Activated B cell treated with CpG ODN at 0.5 μM for 24 hours (primary cell): Measurements from ENCODE around the gene NFATC4. TPM values are rescaled to one million over a fixed set of nuclear protein-coding genes. Genes with fewer than 3 reads are reported as not detected.

ENCODE experiments used
- ATAC-seq: fragments of 200-7000 bp; cut with Tn5 transposase; one replicate; pipeline ENCODE4 v1.10.0; 2021; ENCODE audit warnings: low read depth, mild to moderate bottlenecking, moderate library complexity
- CTCF ChIA-PET: fragments of 350-600 bp; sonication (Branson Sonifier 250); formaldehyde crosslinking; loops from one replicate; lab custom pipeline; 2021; ENCODE audit warnings: antibody characterized with exemption; lab: Charles Lee
- POLR2A ChIA-PET: fragments of 350-600 bp; sonication (Branson Sonifier 250); formaldehyde crosslinking; loops from one replicate; lab custom pipeline; 2021; ENCODE audit warnings: antibody characterized with exemption; lab: Charles Lee
- DNase-seq: peaks from one replicate; pipeline ENCODE4 v3.0.0; 2022
- H3K27ac Mint-ChIP-seq: one replicate; pipeline ENCODE4 v1.8.0; 2020; ENCODE audit warnings: mixed read lengths
- H3K27me3 Mint-ChIP-seq: one replicate; pipeline ENCODE4 v1.8.0; 2021; ENCODE audit warnings: mixed read lengths
- H3K36me3 Mint-ChIP-seq: one replicate; pipeline ENCODE4 v1.8.0; 2021; ENCODE audit warnings: low read depth, mixed read lengths
- H3K4me1 Mint-ChIP-seq: one replicate; pipeline ENCODE4 v1.8.0; 2021; ENCODE audit warnings: mixed read lengths
- H3K4me3 Mint-ChIP-seq: one replicate; pipeline ENCODE4 v1.8.0; 2020; ENCODE audit warnings: mild to moderate bottlenecking, mixed read lengths
- H3K9me3 Mint-ChIP-seq: one replicate; pipeline ENCODE4 v1.8.0; 2020; ENCODE audit warnings: mixed read lengths
- CTCF ChIP-seq: fragments of 200-600 bp; IDR thresholded peaks from one replicate; pipeline ENCODE4 v1.8.0; 2022; ENCODE audit warnings: antibody characterized with exemption, mild to moderate bottlenecking
- intact Hi-C: fragments of 100-400 bp; cut with micrococcal nuclease; formaldehyde crosslinking; loops from one replicate; pipeline ENCODE4 v1.15.1; 2024
- total RNA-seq: library from RNA; stranded (reverse); gene quantifications from 2 replicates; pipeline ENCODE4 v1.2.3, GENCODE V29; 2022

NFATC4 gene
- total RNA-seq, 1 donor from 2014 or later: 9.4 TPM

GRCh38 chr14:24360281-24360680 is 7.7 kb upstream of the NFATC4 start:
- no peaks in the 10 kb centered on the region for H3K36me3 Mint-ChIP-seq
- H3K9me3 Mint-ChIP-seq: no peaks in the 10 kb centered on the region
- CTCF ChIA-PET: interaction anchor here (0.7 to 1.0 kb wide), 2 partner anchors 32 to 71 kb away, joined by 3 read pairs; no protein-coding TSS in a partner anchor
- no peak overlapping the region for H3K4me3 Mint-ChIP-seq
- H3K4me1 Mint-ChIP-seq: peaks cover 3% of the 10 kb centered on the region
- no peak overlapping the region for H3K27ac Mint-ChIP-seq
- DNase-seq: no peak
- intact Hi-C loops: no loop called here
- peaks cover 6% of the 10 kb centered on the region for H3K27me3 Mint-ChIP-seq
- POLR2A ChIA-PET: interaction anchor here (0.7 kb wide), 2 partner anchors 46 to 164 kb away, joined by 3 read pairs; no protein-coding TSS in a partner anchor
- ATAC-seq: no peak
- no peak for TF ChIP-seq CTCF

DNA sequence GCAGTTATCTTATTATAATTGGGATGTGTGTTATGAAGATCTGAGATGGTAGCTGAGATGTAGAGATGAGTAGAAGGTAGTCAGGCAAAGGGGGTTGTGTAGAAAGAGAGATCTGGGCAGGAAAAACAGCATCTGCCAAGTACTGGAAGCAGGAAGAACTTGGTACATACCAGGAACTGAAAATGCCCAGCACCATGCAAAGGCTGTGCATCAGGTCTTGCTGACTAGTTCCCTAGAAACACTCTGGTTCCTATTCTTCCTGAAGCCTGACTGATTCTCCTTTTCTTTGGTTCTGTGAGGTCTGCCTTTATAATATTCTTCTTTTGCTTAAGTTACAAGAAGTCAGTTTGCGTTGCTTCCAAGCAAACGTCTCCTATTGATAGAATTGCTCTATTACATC is 6.7 kb upstream of the NFATC4 start:
- ATAC-seq (no peak), DNase-seq (no peak)
- TF ChIP-seq CTCF: no peak
- ChIA-PET POLR2A (interaction anchor here (3.7 kb wide), 1 partner anchor 69 kb away, joined by 19 read pairs; the partner anchor contains the start of genes CBLN3 and KHNYN), CTCF (interaction anchor here (0.8 to 3.0 kb wide), 6 partner anchors 27 to 119 kb away, joined by 3 to 16 read pairs (median 4); partner anchors contain the start of genes ADCY4 and TINF2)
- Mint-ChIP-seq H3K36me3 (no peaks in the 10 kb centered on the region), H3K27ac (no peak overlapping the region), H3K9me3 (no peaks in the 10 kb centered on the region), H3K4me3 (no peak overlapping the region), H3K4me1 (peaks cover 11% of the 10 kb centered on the region), H3K27me3 (peaks cover 6% of the 10 kb centered on the region)
- intact Hi-C loops: no loop called here

DNA sequence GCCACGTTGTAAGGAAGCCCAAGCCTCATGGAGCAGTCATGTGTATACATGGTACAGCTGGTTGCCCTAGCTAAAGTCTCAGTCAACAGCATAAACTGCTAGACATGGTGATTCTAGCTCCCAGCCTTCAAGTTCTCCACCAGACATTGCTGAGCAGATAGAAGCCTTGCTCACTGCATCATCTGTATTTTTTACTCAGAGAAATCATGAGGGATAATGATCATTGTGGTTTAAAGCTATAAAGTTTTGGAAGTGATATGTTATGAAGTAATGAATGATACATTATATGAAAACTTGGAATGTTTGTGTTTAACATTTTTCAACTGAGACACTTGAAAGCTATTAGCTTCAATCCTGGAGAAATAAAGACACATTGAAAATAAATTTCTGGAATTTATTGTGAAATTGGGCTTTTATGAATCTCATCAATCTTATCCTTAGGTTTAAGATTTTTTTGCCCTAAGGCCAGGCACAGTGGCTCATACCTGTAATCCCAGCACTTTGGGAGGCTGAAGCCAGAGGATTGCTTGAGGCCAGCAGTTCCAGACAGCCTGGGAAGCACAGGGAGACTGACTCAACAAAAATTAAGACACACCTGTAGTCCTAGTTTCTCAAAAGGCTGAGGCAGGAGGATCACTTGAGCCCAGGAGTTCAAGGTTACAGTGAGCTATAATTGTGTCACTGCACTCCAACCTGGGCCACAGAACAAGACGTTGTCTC is 5.6 kb upstream of the NFATC4 start:
- H3K36me3 Mint-ChIP-seq: no peaks in the 10 kb centered on the region
- ATAC-seq (no peak), DNase-seq (no peak)
- H3K27ac Mint-ChIP-seq: no peak overlapping the region
- POLR2A ChIA-PET: interaction anchor here (3.7 kb wide), 1 partner anchor 68 kb away, joined by 19 read pairs; the partner anchor contains the start of genes CBLN3 and KHNYN
- no peak overlapping the region for H3K4me3 Mint-ChIP-seq
- CTCF ChIA-PET: interaction anchor here (1.1 to 3.0 kb wide), 5 partner anchors 29 to 120 kb away, joined by 3 to 16 read pairs (median 4); partner anchors contain the start of genes ADCY4 and TINF2
- no peak for TF ChIP-seq CTCF
- intact Hi-C loops: no loop called here
- peaks cover 19% of the 10 kb centered on the region for H3K4me1 Mint-ChIP-seq
- peaks cover 6% of the 10 kb centered on the region for H3K27me3 Mint-ChIP-seq
- H3K9me3 Mint-ChIP-seq: no peaks in the 10 kb centered on the region

GRCh38 chr14:24363401-24363800 is 4.6 kb upstream of the NFATC4 start:
- intact Hi-C loops: no loop called here
- peaks cover 6% of the 10 kb centered on the region for H3K27me3 Mint-ChIP-seq
- CTCF ChIA-PET: interaction anchor here (1.0 to 3.0 kb wide), 3 partner anchors 30 to 73 kb away, joined by 4 to 16 read pairs (median 5); no protein-coding TSS in a partner anchor
- no peak overlapping the region for H3K27ac Mint-ChIP-seq
- no peak overlapping the region for H3K4me3 Mint-ChIP-seq
- DNase-seq (no peak), ATAC-seq (no peak)
- POLR2A ChIA-PET: interaction anchor here (3.7 kb wide), 1 partner anchor 67 kb away, joined by 19 read pairs; the partner anchor contains the start of genes CBLN3 and KHNYN
- no peak for TF ChIP-seq CTCF
- H3K4me1 Mint-ChIP-seq: peaks cover 29% of the 10 kb centered on the region
- H3K36me3 Mint-ChIP-seq: no peaks in the 10 kb centered on the region
- no peaks in the 10 kb centered on the region for H3K9me3 Mint-ChIP-seq

- Mint-ChIP-seq H3K36me3 (no peaks in the 10 kb centered on the region), H3K27me3 (peaks cover 8% of the 10 kb centered on the region), H3K4me1 (peaks cover 33% of the 10 kb centered on the region), H3K4me3 (no peak overlapping the region), H3K27ac (no peak overlapping the region), H3K9me3 (no peaks in the 10 kb centered on the region)
- ChIA-PET CTCF (interaction anchor here (0.7 to 2.3 kb wide), 9 partner anchors 13 to 79 kb away, joined by 3 to 108 read pairs (median 16); partner anchors contain the start of genes ADCY4, CBLN3, KHNYN and RIPK3), POLR2A (interaction anchor here (0.9 to 4.2 kb wide), 4 partner anchors 49 to 72 kb away, joined by 3 to 257 read pairs (median 22); partner anchors contain the start of genes CBLN3 and KHNYN)
- no peak for DNase-seq
- intact Hi-C loops: loop anchor here (1.0 to 5.0 kb wide), 8 partner anchors 25 to 314 kb away; partner anchors contain the start of genes RABGGTA and SDR39U1
- no peak for TF ChIP-seq CTCF
- no peak for ATAC-seq
These were observed 3.1 kb upstream of the NFATC4 start for GRCh38 chr14:24364841-24365240.
